Measurements from ENCODE around the gene GPR150. TPM values are rescaled to one million over a fixed set of nuclear protein-coding genes. Genes with fewer than 3 reads are reported as not detected.

GPR150 gene
- total and polyA plus RNA-seq, 2 experiments from 2014 or later = 0.10 to 0.21 TPM

DNA sequence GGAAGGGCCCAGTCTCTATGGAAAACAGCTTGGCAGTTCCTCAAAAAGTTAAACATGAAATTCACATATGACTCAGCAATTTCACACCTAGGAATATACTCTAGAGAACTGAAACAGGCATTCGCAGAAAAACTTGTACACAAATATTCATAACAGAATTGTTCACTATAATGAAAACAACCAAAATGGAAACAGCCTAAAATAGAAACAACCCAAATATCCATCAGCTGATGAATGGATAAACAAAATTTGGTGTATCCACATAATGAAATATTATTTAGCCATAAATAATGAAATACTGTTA is 4.8 kb upstream of the GPR150 start:
- Mint-ChIP-seq H3K36me3 (ENCODE audit: low read depth) (peaks cover 12% of the 10 kb centered on the region), H3K9me3 (peaks cover 18% of the 10 kb centered on the region; the same call in 2 of the 3 replicates), H3K4me3 (no peak overlapping the region), H3K27me3 (ENCODE audit: insufficient read depth, low read depth, poor library complexity) (peaks cover 24% of the 10 kb centered on the region), H3K4me1 (peaks cover 9% of the 10 kb centered on the region), H3K27ac (no peak overlapping the region)
- ATAC-seq (no peak), DNase-seq (ENCODE audit: low spot score) (no peak)
- H3K36me3 ChIP-seq (ENCODE audit: insufficient read depth) = no peaks in the 10 kb centered on the region; the same call in 1 of the 2 replicates
- no peak overlapping the region for H3K4me3 ChIP-seq
- H2AFZ ChIP-seq = no peak overlapping the region
- no peaks in the 10 kb centered on the region for H3K9me2 ChIP-seq (ENCODE audit: insufficient read depth)
- no peak overlapping the region for H3K4me2 ChIP-seq
- no peaks in the 10 kb centered on the region for H4K20me1 ChIP-seq (replicated peaks; ENCODE audit: insufficient read depth)
- no peaks in the 10 kb centered on the region for H3K79me2 ChIP-seq (replicated peaks; ENCODE audit: insufficient read depth)
- H3F3A ChIP-seq (replicated peaks; ENCODE audit: low read depth) = no peaks in the 10 kb centered on the region
- TF ChIP-seq JUNB (IDR thresholded peaks at IDR 0.05; ENCODE audit: unreplicated experiment) (no peak), CREB1 (CRISPR knock-in tag; IDR thresholded peaks at IDR 0.05; ENCODE audit: low read depth) (no peak), POLR2AphosphoS5 (IDR thresholded peaks at IDR 0.05; ENCODE audit: low read depth) (no peak), ZNF331 (CRISPR knock-in tag; IDR thresholded peaks at IDR 0.05; ENCODE audit: low read depth) (no peak), EZH2phosphoT487 (IDR thresholded peaks at IDR 0.05; ENCODE audit: unreplicated experiment) (no peak)
- TF ChIP-seq, protein P1, sequence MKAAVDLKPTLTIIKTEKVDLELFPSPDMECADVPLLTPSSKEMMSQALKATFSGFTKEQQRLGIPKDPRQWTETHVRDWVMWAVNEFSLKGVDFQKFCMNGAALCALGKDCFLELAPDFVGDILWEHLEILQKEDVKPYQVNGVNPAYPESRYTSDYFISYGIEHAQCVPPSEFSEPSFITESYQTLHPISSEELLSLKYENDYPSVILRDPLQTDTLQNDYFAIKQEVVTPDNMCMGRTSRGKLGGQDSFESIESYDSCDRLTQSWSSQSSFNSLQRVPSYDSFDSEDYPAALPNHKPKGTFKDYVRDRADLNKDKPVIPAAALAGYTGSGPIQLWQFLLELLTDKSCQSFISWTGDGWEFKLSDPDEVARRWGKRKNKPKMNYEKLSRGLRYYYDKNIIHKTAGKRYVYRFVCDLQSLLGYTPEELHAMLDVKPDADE (IDR thresholded peaks at IDR 0.05) = no peak
- TF ChIP-seq, protein P2, sequence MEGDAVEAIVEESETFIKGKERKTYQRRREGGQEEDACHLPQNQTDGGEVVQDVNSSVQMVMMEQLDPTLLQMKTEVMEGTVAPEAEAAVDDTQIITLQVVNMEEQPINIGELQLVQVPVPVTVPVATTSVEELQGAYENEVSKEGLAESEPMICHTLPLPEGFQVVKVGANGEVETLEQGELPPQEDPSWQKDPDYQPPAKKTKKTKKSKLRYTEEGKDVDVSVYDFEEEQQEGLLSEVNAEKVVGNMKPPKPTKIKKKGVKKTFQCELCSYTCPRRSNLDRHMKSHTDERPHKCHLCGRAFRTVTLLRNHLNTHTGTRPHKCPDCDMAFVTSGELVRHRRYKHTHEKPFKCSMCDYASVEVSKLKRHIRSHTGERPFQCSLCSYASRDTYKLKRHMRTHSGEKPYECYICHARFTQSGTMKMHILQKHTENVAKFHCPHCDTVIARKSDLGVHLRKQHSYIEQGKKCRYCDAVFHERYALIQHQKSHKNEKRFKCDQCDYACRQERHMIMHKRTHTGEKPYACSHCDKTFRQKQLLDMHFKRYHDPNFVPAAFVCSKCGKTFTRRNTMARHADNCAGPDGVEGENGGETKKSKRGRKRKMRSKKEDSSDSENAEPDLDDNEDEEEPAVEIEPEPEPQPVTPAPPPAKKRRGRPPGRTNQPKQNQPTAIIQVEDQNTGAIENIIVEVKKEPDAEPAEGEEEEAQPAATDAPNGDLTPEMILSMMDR (conservative IDR thresholded peaks at IDR 0.05; ENCODE audit: low read depth in 2 of 2) = no peak
- peaks cover 29% of the 10 kb centered on the region for H3K27me3 ChIP-seq (ENCODE audit: insufficient read depth)
- peaks cover 7% of the 10 kb centered on the region; the same call in 1 of the 2 replicates for H3K4me1 ChIP-seq (ENCODE audit: insufficient read depth)
- no peak overlapping the region for H3K27ac ChIP-seq (ENCODE audit: low read depth)

DNA sequence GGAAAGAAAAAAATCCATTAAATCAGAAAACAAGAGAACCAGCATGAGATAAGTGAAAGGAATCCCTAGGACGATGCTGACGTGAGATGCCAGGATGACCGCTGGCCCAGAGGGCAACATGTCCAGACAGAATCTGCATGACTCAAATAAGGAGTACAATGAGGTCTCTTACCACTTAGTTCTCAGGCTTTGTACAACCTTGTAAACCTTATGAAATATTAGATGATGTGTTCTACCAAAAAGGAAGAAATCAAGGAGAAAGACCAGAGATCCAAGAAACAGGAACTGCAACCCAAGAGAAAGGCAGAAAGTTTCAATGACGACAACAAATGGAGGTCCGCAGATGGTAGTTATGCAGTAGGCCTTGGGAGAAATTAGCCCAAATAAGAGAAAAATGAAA is 2.8 kb upstream of the GPR150 start:
- no peak overlapping the region for H2AFZ ChIP-seq
- H3K4me1 ChIP-seq (ENCODE audit: insufficient read depth) = peaks cover 7% of the 10 kb centered on the region; the same call in 1 of the 2 replicates
- no peaks in the 10 kb centered on the region for H3F3A ChIP-seq (replicated peaks; ENCODE audit: low read depth)
- peaks cover 48% of the 10 kb centered on the region for H3K27me3 ChIP-seq (ENCODE audit: insufficient read depth)
- H3K4me3 ChIP-seq = no peak overlapping the region
- peaks cover 35% of the 10 kb centered on the region for H3K27me3 Mint-ChIP-seq (ENCODE audit: insufficient read depth, low read depth, poor library complexity)
- no peak overlapping the region for H3K27ac ChIP-seq (ENCODE audit: low read depth)
- no peaks in the 10 kb centered on the region; the same call in 1 of the 2 replicates for H3K36me3 ChIP-seq (ENCODE audit: insufficient read depth)
- H3K4me3 Mint-ChIP-seq = no peak overlapping the region
- no peak overlapping the region for H3K27ac Mint-ChIP-seq
- H3K9me3 Mint-ChIP-seq = peaks cover 21% of the 10 kb centered on the region
- peaks cover 15% of the 10 kb centered on the region for H3K36me3 Mint-ChIP-seq (ENCODE audit: low read depth)
- peaks cover 13% of the 10 kb centered on the region for H3K4me1 Mint-ChIP-seq
- no peak for DNase-seq (ENCODE audit: low spot score)
- TF ChIP-seq EZH2 (IDR thresholded peaks at IDR 0.05; ENCODE audit: low read depth, unreplicated experiment) = no peak
- TF ChIP-seq, protein P2 (conservative IDR thresholded peaks at IDR 0.05; ENCODE audit: low read depth in 2 of 2) = no peak
- TF ChIP-seq JUNB (IDR thresholded peaks at IDR 0.05; ENCODE audit: unreplicated experiment) = no peak
- TF ChIP-seq POLR2AphosphoS5 (IDR thresholded peaks at IDR 0.05; ENCODE audit: low read depth) = no peak
- TF ChIP-seq, protein P3, sequence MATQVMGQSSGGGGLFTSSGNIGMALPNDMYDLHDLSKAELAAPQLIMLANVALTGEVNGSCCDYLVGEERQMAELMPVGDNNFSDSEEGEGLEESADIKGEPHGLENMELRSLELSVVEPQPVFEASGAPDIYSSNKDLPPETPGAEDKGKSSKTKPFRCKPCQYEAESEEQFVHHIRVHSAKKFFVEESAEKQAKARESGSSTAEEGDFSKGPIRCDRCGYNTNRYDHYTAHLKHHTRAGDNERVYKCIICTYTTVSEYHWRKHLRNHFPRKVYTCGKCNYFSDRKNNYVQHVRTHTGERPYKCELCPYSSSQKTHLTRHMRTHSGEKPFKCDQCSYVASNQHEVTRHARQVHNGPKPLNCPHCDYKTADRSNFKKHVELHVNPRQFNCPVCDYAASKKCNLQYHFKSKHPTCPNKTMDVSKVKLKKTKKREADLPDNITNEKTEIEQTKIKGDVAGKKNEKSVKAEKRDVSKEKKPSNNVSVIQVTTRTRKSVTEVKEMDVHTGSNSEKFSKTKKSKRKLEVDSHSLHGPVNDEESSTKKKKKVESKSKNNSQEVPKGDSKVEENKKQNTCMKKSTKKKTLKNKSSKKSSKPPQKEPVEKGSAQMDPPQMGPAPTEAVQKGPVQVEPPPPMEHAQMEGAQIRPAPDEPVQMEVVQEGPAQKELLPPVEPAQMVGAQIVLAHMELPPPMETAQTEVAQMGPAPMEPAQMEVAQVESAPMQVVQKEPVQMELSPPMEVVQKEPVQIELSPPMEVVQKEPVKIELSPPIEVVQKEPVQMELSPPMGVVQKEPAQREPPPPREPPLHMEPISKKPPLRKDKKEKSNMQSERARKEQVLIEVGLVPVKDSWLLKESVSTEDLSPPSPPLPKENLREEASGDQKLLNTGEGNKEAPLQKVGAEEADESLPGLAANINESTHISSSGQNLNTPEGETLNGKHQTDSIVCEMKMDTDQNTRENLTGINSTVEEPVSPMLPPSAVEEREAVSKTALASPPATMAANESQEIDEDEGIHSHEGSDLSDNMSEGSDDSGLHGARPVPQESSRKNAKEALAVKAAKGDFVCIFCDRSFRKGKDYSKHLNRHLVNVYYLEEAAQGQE (IDR thresholded peaks at IDR 0.05; ENCODE audit: unreplicated experiment) = no peak
- ATAC-seq = no peak
- H3K79me2 ChIP-seq (replicated peaks; ENCODE audit: insufficient read depth) = no peaks in the 10 kb centered on the region
- no peak overlapping the region for H3K4me2 ChIP-seq
- no peaks in the 10 kb centered on the region for H4K20me1 ChIP-seq (replicated peaks; ENCODE audit: insufficient read depth)
- no peaks in the 10 kb centered on the region for H3K9me2 ChIP-seq (ENCODE audit: insufficient read depth)
